ENCODE results near the gene HABP4. TPM values are rescaled to one million over a fixed set of nuclear protein-coding genes. Genes with fewer than 3 reads are reported as not detected.

HABP4 gene
- total RNA-seq, 1 experiment from 2014 or later: 9.8 TPM

GRCh38 chr9:96497117-96497399, 47.1 kb downstream of the HABP4 start (continued):
- TF ChIP-seq, protein P1, sequence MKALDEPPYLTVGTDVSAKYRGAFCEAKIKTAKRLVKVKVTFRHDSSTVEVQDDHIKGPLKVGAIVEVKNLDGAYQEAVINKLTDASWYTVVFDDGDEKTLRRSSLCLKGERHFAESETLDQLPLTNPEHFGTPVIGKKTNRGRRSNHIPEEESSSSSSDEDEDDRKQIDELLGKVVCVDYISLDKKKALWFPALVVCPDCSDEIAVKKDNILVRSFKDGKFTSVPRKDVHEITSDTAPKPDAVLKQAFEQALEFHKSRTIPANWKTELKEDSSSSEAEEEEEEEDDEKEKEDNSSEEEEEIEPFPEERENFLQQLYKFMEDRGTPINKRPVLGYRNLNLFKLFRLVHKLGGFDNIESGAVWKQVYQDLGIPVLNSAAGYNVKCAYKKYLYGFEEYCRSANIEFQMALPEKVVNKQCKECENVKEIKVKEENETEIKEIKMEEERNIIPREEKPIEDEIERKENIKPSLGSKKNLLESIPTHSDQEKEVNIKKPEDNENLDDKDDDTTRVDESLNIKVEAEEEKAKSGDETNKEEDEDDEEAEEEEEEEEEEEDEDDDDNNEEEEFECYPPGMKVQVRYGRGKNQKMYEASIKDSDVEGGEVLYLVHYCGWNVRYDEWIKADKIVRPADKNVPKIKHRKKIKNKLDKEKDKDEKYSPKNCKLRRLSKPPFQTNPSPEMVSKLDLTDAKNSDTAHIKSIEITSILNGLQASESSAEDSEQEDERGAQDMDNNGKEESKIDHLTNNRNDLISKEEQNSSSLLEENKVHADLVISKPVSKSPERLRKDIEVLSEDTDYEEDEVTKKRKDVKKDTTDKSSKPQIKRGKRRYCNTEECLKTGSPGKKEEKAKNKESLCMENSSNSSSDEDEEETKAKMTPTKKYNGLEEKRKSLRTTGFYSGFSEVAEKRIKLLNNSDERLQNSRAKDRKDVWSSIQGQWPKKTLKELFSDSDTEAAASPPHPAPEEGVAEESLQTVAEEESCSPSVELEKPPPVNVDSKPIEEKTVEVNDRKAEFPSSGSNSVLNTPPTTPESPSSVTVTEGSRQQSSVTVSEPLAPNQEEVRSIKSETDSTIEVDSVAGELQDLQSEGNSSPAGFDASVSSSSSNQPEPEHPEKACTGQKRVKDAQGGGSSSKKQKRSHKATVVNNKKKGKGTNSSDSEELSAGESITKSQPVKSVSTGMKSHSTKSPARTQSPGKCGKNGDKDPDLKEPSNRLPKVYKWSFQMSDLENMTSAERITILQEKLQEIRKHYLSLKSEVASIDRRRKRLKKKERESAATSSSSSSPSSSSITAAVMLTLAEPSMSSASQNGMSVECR (CRISPR knock-in tag; IDR thresholded peaks at IDR 0.05; ENCODE audit: borderline replicate concordance): no peak

- ATAC-seq: no peak
- H3K4me3 Mint-ChIP-seq: no peak overlapping the region
- H3K27ac Mint-ChIP-seq: peak overlapping the region; percentile 93
- peaks cover 42% of the 10 kb centered on the region for H3K4me1 Mint-ChIP-seq
- no peaks in the 10 kb centered on the region for H3K9me3 Mint-ChIP-seq
- ChIA-PET CTCF (interaction anchor here (0.8 kb wide), 1 partner anchor 181 kb away, joined by 3 read pairs; no protein-coding TSS in a partner anchor), POLR2A (no interaction called here)
- peaks cover 5% of the 10 kb centered on the region; the same call in 1 of the 2 replicates for H3K36me3 Mint-ChIP-seq
- no peaks in the 10 kb centered on the region for H3K27me3 Mint-ChIP-seq (ENCODE audit: low read depth)
- DNase-seq (ENCODE audit: low spot score): no peak
- no peak for TF ChIP-seq TCF7 (CRISPR knock-in tag; IDR thresholded peaks at IDR 0.05; ENCODE audit: low read depth)
- TF ChIP-seq, protein P2, sequence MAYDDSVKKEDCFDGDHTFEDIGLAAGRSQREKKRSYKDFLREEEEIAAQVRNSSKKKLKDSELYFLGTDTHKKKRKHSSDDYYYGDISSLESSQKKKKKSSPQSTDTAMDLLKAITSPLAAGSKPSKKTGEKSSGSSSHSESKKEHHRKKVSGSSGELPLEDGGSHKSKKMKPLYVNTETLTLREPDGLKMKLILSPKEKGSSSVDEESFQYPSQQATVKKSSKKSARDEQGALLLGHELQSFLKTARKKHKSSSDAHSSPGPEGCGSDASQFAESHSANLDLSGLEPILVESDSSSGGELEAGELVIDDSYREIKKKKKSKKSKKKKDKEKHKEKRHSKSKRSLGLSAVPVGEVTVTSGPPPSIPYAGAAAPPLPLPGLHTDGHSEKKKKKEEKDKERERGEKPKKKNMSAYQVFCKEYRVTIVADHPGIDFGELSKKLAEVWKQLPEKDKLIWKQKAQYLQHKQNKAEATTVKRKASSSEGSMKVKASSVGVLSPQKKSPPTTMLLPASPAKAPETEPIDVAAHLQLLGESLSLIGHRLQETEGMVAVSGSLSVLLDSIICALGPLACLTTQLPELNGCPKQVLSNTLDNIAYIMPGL (CRISPR knock-in tag; IDR thresholded peaks at IDR 0.05): no peak
- TF ChIP-seq, protein P3, sequence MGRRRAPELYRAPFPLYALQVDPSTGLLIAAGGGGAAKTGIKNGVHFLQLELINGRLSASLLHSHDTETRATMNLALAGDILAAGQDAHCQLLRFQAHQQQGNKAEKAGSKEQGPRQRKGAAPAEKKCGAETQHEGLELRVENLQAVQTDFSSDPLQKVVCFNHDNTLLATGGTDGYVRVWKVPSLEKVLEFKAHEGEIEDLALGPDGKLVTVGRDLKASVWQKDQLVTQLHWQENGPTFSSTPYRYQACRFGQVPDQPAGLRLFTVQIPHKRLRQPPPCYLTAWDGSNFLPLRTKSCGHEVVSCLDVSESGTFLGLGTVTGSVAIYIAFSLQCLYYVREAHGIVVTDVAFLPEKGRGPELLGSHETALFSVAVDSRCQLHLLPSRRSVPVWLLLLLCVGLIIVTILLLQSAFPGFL (CRISPR knock-in tag; IDR thresholded peaks at IDR 0.05; ENCODE audit: borderline replicate concordance): no peak
- no peak for TF ChIP-seq EMX1 (CRISPR knock-in tag; IDR thresholded peaks at IDR 0.05)
- TF ChIP-seq ZBTB21 (CRISPR knock-in tag; IDR thresholded peaks at IDR 0.05; ENCODE audit: borderline replicate concordance): no peak
- TF ChIP-seq CREM (CRISPR knock-in tag; IDR thresholded peaks at IDR 0.05): no peak
- no peak for TF ChIP-seq IRF2 (CRISPR knock-in tag; IDR thresholded peaks at IDR 0.05; ENCODE audit: borderline replicate concordance, low read depth)
- no peak for TF ChIP-seq ELF4 (CRISPR knock-in tag; IDR thresholded peaks at IDR 0.05; ENCODE audit: low read depth)
- no peak for TF ChIP-seq IRF1 (CRISPR knock-in tag; IDR thresholded peaks at IDR 0.05)
- no peak for TF ChIP-seq AR (CRISPR knock-in tag; IDR thresholded peaks at IDR 0.05)
- TF ChIP-seq NFATC4 (CRISPR knock-in tag; IDR thresholded peaks at IDR 0.05): no peak
- no peak for TF ChIP-seq OVOL2 (CRISPR knock-in tag; IDR thresholded peaks at IDR 0.05; ENCODE audit: borderline replicate concordance)
- no peak for TF ChIP-seq ZNF423 (CRISPR knock-in tag; IDR thresholded peaks at IDR 0.05)
- no peak for TF ChIP-seq ZNF532 (CRISPR knock-in tag; IDR thresholded peaks at IDR 0.05; ENCODE audit: borderline replicate concordance)
- no peak for TF ChIP-seq RORB (CRISPR knock-in tag; IDR thresholded peaks at IDR 0.05)
- no peak for TF ChIP-seq SMAD3 (CRISPR knock-in tag; IDR thresholded peaks at IDR 0.05; ENCODE audit: borderline replicate concordance)
These were observed 48.8 kb downstream of the HABP4 start for GRCh38 chr9:96498796-96499195.
